GM19023 (cell line): Measurements from ENCODE around the gene KLHDC7A.
"Not testable (repeated sequence)": the region's sequence is repeated elsewhere in the genome, so short reads cannot be mapped to it uniquely, and the experiment has no call there.

Experiments used
- ATAC-seq: cut with Tn5 transposase; IDR thresholded peaks from one replicate; pipeline ENCODE4 v1.9.1; 2021; ENCODE audit warnings: mild to moderate bottlenecking, moderate library complexity; ENCODE audit not compliant: unreplicated experiment

Gene KLHDC7A

DNA sequence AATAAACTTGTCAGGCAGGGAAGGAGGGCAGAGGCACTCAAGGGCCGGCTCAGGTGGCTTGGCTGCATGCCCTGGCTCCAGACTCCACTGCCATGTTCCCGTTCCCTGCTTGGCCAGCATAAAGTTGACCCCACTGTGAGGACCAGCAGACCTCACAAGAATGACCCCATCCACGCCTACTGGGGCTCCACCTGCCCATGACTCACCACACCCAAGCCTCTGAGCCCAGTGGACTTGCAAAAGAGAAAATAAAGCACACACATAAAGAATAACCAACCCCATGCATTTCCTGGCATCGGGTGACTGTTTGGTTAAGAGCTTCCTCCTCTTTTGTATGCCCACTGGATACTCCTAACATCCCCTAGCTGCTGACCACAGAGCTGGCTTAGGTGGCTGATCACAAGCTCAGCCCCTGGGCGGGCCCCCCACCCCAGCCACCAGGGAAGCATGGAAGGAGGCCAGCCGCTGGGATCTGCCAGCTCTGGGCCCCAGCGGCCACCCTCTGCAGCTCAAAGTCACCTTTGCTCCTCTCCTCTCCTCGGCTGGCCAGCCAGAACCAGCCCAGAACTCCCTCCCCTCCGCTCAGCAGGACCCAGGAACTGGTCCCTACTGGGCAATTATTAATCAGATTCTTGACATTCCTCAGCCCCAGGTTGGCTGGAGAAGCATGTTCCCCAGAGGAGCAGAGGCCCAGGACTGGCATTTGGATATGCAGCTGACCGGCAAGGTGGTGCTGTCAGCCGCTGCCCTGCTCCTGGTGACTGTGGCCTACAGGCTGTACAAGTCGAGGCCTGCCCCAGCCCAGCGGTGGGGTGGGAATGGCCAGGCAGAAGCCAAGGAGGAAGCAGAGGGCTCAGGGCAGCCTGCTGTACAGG lies at the start of gene KLHDC7A:
TSS of gene KLHDC7A (plus strand) at position 616 of the 875 bp plus-strand sequence. CDS start at position 668, 52 bp downstream.
- no peak for ATAC-seq

DNA sequence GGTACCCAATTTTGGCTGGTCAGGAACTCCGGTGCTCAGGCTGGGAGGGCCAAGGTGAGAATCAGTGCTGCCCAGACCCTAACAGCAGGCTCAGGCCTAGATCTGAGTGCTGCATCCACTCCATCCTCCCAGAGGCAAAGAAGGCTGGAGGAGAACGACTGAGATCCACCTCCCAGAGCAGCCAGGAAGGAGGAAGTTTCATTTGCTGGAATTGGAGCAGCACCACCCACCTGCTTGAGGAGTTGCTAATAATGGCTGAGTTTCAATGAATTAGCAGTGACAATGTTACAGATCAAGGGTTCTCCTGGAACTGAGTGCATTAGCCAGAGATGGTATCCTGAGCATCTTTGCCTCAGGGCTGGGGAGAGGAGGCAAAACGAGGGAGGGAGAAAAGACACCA lies 46.7 kb upstream of the KLHDC7A start:
- no peak for ATAC-seq

DNA sequence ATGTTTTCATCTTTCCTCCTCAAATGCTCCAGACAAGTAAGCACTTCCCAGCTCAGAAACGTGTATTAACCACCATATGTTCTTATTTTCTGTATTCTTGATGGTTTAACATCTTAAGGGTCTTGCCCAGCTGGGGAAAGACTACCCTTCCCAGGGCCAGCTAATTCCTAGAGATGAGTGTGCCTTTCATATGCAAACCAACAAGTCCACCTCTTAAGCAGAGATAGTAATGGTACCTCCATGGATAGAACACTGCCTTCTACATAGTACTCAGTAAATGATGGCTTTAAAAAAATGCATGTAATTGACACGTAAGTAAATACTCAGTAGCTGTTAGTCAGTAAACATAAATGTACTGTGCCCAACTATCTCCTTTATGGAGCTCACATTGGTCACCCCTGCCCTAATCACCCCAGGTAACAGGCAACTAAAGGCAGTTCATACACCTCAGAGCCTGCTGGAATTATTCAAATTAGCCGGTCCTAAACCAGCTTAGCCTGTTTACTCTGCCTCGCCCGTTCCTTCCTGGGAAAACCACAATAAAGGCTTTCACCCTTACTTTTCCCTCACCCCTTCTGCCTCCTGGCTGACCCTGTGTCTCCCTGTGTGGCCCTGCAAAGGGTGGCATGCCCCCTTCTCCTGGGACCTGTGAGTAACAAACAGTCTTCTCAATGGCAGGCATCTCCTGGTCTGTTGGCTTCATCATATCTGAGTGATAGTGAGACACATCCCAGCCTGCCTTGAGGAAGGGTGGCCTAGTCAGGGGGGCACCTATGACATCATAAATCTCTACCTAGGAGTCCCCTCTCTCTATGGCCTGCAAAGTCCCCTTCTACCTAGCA lies 40.1 kb upstream of the KLHDC7A start:
- no peak for ATAC-seq

DNA sequence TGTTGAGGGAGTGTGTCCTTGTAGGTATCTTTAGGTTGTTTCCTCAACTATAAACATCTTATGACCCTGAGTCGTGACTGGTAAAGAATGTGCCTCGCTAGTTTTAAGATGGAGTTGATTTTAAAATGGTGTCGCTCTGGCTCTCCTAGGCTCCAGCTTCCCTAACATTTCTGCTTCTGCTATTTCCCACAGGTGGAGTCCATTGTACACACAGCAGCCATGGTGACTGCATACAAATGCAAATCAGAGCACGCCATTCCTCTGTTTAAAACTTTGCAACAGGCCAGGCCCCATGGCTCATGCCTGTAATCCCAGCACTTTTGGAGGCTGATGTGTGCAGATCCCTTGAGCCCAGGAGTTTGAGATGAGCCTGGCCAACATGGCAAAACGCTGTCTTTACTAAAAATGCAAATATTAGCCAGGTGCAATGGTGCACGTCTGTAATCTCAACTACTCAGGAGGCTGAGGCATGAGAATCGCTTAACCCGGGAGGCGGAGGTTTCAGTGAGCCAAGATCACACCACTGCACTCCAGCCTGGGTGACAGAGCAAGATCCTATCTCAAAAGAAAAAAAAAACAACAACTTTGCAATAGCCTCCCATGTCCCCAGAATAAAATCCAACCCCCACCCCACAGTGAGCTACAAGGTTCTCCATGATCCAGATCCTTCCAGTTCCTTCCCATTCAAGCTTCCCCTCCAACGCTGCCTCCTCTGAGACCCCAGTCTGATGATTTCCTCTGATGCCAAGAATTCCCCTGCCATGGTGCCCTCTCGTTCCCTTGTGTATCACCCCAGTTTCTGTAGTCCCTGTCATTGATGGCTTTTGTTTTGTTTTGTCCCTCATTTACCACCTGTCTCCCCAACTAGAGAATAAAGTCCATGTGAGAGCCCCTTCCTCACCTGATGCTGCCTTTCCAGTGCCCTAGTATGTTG lies 36.9 kb upstream of the KLHDC7A start:
- no peak for ATAC-seq

DNA sequence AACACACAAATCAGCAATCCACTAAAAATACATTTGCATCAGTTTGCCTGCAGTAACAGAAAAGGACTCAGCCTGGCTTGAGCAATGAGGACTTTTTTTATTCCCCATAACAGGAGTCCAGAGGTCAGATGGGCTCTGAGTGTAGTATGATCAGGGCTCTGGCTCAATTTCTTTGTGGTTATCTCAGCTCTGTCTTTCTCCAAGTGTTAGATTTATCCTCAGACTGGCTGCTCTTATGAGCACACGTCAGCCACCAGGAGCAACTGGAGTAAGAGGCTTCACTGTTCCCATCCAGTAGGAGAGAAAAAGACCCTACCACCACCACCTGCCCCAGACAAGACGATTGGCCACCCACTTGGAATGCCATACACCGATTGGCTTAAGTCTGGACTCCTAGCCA lies 36.2 kb upstream of the KLHDC7A start:
- no peak for ATAC-seq

DNA sequence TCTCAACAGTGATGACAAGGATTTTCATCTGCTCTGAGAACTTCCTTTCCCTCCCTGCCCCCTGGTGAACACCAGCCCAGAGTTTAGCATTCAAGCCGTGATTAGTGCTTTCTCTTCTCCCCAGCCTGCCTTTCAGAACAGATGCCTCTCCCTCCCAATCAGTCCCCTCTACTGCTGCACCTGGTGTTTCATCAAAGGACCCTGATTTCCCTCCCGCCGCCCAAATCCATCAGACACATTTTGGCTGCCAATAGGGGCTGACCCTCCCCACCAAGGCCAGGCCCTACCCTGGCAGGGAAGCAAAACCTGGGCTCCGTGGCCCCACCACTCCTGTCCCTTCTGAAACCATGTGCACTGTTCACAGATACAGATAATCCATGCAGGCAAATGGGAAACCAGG lies 34.0 kb upstream of the KLHDC7A start:
- ATAC-seq = no peak

DNA sequence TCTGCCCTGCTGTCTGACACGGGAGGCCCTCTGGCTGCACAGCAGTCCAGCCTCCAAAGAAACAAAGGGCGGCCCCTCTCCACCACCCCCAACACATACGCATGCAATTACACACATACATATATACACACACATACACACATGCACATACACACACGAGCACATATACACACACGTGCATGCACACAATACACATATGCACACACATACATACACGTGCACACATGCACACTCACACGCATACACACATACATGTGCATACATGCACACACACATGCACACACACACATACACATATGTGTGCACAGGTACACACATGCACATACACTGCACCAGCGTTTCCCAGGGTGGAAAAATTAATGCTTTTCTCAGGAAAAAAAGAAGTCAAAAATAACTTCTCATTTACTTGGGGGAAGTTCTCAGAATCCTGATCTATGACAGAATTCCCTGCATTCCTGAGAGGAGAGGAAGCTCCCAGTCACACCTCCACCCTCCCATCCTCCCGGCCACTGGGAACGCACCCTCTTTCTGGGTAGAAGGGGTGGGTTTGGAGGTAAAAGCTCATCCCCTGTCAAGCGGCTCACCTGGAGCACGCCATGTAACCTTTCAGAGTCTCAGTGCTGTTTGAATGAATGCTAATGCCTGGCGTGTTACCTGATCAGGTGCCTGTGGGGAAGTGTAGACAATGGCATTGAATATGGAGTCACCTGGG lies 33.1 kb upstream of the KLHDC7A start:
- ATAC-seq = no peak

DNA sequence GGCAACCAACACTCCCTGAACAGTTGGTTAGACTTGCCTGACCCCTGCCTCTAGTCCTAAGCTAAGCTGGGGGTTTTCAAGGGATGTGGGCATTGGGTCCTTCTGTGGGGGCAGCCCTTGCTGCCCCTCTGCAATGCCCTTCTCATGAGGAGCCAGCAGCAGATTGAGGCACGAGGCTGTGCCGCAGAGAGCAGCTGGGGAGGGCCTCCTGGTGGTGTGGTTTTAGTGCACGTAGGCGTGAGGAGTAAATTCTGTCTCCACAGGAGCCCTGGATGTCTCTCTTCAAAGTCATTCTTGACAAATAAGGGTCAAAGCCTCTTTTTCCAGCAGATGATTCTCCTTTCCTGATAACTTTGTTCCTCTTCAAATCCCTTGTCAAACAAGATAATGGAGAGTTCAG lies 31.8 kb upstream of the KLHDC7A start:
- no peak for ATAC-seq

DNA sequence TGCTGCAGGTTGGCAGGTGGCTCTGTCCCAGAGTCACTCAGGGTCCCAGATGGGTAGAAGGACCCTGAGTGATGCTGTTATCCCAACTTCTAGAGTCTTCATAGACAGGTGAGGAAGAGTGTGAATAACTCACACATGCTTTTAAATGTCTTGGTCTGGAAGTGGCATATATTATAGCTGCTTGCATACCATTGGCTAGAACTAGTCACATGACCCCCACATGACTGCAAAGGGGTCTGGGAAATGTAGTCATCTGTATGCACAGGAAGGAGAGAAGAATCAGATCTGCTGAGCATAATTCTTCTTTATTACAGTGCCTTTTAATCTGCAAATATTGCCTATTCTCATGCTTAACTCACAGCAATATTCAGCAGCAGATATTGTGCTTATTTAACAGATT lies 28.2 kb upstream of the KLHDC7A start:
- ATAC-seq = no peak

DNA sequence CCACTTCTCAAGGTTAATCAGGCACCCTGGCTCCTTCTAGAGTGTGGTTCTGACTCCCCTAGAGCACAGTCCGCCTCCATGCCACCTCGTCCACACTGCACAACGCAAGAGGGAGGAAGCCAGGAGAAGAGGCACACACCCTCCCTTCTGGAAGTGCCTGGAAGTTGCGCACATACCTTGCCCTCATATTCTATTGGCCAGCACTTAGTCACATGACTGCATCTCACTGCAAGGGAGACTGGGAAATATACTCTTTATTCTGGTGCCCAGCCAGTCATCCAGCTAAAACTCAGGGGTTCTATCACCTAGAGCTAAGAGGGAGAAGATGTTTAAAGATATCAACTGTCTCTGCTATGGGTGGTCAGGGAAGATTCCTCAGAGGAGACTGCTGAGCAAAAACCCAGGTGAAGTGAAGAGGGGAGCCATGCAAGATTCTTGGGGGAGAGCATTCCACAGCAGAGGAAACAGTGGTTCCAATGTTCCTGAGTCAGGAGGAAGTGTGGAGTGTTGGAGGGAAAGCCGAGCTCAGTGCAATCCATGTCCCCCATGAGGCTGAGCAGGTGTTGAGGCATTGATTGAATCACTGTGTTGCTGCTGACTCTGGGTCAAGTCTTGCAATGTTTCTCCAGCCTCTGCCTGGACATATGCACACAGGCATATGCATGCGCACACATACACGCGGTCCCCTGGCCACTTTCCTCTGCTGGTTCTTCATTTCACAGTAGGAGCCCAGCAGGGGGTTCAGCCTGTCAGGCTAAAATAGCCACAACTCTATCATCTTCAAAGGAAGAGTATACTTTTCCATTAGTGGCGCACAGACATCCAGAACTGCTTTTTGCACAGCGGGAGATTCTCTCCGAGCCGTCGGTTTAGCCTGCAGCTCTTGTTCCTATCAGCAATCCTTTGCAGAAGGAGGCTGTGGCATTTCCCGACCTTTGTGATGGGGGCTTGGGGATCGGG lies 22.3 kb upstream of the KLHDC7A start:
- ATAC-seq = no peak

DNA sequence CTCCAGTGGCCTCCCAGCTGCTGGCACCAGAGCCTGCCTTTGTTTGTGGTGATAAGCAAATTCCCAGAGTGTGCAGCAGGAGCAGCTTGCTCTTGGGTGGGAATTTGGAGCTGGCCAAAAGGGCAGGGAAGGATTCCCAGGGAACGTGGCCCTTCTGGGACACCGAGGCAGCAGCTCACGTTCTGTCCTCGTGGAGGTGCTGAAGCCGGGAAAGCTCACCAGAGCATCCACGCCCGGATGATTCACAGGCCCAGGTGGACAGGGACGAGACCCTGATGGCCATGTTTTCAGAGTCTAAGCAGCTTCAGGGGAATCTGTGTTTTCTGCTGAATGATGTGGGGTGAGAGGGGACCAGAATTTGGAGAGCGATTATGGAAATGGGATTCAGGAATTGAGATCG lies 19.1 kb upstream of the KLHDC7A start:
- ATAC-seq = no peak

DNA sequence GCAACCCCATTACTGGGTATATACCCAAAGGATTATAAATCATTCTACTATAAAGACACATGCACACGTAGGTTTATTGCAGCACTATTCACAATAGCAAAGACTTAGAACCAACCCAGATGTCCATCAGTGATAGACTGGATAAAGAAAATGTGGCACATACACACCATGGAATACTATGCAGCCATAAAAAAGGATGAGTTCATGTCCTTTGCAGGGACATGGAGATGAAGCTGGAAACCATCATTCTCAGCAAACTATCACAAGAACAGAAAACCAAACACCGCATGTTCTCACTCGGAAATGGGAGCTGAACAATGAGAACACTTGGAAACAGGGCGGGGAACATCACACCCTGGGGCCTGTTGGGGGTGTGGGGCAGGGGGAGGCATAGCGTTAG lies 18.2 kb upstream of the KLHDC7A start:
- not testable (repeated sequence) for ATAC-seq

DNA sequence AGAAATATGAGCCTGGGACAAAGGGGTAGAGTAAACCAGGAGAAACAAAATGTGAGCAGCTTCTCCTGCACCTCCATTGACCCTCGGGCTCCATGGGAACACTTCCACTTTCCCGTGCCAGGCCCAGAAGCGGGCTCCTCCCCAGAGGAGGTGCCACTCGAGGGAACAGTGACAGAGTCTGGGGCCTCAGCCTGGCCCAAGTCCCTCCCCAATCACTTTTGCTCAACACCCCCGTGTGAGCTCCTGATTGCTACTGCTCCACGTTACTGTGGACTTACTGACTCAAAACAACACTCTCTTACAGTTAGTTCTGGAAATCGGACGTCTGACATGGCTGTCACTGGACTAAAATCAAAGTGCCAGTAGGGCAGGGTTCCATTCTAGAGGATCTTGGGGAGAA lies 17.7 kb upstream of the KLHDC7A start:
- ATAC-seq = no peak

DNA sequence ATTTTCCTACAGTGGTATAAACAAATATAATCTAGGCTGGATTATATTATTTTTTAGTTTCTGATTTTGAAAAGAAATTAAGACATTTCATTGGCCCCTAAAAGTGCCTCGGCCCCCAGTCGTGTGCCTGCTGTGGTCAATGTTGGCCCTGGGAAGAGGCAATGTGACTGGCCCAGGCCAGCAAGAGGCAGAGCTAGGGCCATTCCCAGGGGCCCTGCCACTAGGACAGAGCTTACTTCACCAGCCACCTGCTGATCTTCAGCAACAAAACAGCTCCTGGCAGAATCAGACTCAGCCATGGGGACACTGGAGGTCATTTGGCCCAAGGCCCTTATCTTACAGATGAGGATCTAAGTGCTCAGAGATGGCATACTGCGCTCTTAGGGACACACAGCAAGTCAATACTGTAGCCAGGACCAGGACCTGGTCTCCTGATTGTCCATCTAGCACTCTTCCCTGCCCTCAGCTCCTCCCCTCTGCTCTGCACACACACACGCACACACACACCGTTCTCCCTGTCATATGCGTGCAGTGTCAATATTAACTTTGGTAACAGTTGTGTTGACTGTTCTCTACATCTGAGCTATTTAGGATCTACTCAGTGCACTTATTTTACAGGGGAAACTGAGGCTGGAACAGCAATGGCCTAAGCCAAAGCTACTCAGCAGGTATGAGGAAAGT lies 16.6 kb upstream of the KLHDC7A start:
- no peak for ATAC-seq

DNA sequence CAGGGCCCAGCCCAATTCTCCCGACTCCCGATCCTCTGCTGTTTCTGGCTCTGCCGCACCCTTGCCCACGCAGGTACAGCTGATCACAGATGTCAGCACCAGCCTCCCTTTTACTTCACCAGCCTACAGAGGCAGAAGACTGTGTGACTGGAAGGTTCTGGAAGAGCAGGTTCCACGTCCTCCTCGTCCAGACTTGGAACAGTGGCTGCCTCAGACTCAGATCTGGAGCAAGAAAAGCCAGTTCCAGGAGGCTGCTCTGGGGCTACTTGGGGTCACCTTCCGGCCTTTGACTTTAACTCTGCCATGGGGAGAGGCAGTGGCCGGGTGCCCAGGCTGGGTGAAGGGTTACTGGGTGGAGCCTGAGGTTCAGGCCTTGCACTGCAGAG lies 16.1 kb upstream of the KLHDC7A start:
- ATAC-seq = no peak

DNA sequence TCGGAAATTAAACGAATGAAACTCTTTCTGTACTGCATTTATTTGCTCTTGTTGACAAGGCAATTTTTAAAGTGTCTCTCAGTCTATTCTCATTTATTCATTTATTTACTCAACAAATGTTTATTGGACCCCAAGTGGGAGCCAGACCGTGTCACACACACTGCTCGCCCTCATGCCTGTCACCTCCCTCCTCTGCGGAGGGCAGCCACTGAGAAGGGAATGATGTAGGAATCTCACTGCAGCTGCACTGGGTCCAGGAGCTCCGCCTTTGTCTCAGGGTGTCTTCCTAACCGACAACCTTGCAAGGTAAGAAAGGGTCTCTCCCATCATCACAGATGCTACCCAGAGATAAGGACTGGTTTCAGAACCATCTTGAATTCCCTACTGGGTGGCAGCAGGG lies 14.1 kb upstream of the KLHDC7A start:
- ATAC-seq = no peak

DNA sequence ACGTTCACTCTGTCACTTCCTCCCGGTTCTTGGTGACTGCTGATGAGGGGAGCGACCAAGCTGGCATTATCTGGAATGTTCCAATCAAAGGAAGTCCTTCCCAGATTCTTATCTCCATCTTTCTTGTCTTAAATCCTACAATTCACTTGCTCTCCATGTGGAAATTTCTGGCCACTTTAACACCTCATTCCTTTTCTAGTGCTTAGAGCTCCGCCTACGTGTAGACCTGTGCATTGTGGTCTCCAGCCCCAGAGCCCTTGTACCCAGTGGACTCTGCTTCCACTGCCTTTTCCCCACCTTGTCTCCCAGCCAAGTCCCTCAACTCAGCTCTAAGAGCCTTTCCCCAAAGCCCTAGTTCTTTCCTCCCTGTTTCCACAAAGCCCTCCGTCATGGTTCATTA lies 12.2 kb upstream of the KLHDC7A start:
- no peak for ATAC-seq

DNA sequence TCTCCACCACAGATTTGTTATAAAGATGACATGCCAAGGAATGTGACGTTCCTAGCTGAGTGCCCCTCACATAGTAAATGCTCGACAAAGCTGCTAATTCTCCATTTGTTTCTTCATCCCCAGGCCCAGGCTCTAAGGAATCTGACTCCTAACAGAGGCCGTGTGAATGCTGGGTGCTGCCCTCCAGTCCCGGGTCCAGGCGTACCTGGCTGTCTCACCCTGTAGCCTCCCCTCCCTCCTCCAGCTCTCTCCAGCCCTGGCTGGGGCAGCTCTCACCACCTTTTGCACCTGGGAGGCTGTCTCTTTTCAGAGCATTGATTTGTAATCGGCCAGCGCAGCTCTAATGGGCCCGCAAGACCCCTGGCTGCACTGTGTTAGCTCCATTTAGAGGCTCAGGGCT lies 11.2 kb upstream of the KLHDC7A start:
- no peak for ATAC-seq
